Hepatocyte (in vitro differentiated cells): ENCODE results near the gene SLC6A11. TPM values are rescaled to one million over a fixed set of nuclear protein-coding genes. Genes with fewer than 3 reads are reported as not detected.

Source experiments
- DNase-seq: peaks from one replicate; pipeline ENCODE4 v3.0.0-alpha.2; 2016; ENCODE audit warnings: low spot score
- H2AFZ ChIP-seq: fragments of 200-600 bp; sonication (generic); 2 replicates; pipeline ENCODE4 v1.6.0; 2016; ENCODE audit warnings: antibody characterized with exemption, mild to moderate bottlenecking
- H3K27ac ChIP-seq: fragments of 200-600 bp; sonication (generic); 2 replicates; pipeline ENCODE4 v1.5.1; 2016; ENCODE audit warnings: mild to moderate bottlenecking
- H3K27me3 ChIP-seq: fragments of 200-600 bp; sonication (generic); 2 replicates; pipeline ENCODE4 v1.6.1; 2016
- H3K36me3 ChIP-seq: fragments of 200-600 bp; sonication (generic); replicated peaks from 2 replicates; pipeline ENCODE4 v1.5.1; 2016; ENCODE audit warnings: low read depth; ENCODE audit not compliant: insufficient read depth
- H3K4me1 ChIP-seq: fragments of 200-600 bp; sonication (generic); 2 replicates; pipeline ENCODE4 v1.5.1; 2016; ENCODE audit warnings: mild to moderate bottlenecking, moderate library complexity; ENCODE audit not compliant: insufficient read depth
- H3K4me2 ChIP-seq: fragments of 200-600 bp; sonication (generic); 2 replicates; pipeline ENCODE4 v1.6.0; 2016
- H3K4me3 ChIP-seq: fragments of 200-600 bp; sonication (generic); 2 replicates; pipeline ENCODE4 v1.5.1; 2016; ENCODE audit warnings: mild to moderate bottlenecking
- H3K79me2 ChIP-seq: fragments of 200-600 bp; sonication (generic); 2 replicates; pipeline ENCODE4 v1.6.0; 2017; ENCODE audit warnings: mild to moderate bottlenecking
- H3K9me2 ChIP-seq: fragments of 200-600 bp; sonication (generic); replicated peaks from 2 replicates; pipeline ENCODE4 v1.6.0; 2017; ENCODE audit warnings: mild to moderate bottlenecking; ENCODE audit not compliant: insufficient read depth
- H3K9me3 ChIP-seq: fragments of 200-600 bp; sonication (generic); 2 replicates; pipeline ENCODE4 v1.5.1; 2016; ENCODE audit warnings: low read depth, mild to moderate bottlenecking
- H4K20me1 ChIP-seq: fragments of 200-600 bp; sonication (generic); 2 replicates; pipeline ENCODE4 v1.6.0; 2016; ENCODE audit warnings: mild to moderate bottlenecking; ENCODE audit not compliant: insufficient read depth, poor library complexity, severe bottlenecking
- EZH2 ChIP-seq: fragments of 200-600 bp; sonication (generic); IDR thresholded peaks from 2 replicates; pipeline ENCODE4 v1.6.1; 2016; ENCODE audit warnings: antibody characterized with exemption, mild to moderate bottlenecking, borderline replicate concordance
- EZH2phosphoT487 ChIP-seq: fragments of 200-600 bp; sonication (generic); IDR thresholded peaks from one replicate; pipeline ENCODE4 v1.6.1; 2018; ENCODE audit warnings: antibody characterized with exemption, mild to moderate bottlenecking, low read depth, moderate library complexity; ENCODE audit not compliant: unreplicated experiment, severe bottlenecking
- WGBS: methylation state at CpG from one replicate; pipeline ENCODE4 v1.1.6; 2016; ENCODE audit warnings: low lambda C conversion rate; ENCODE audit errors: missing lambda C conversion rate; 5-methylcytosine and 5-hydroxymethylcytosine counted together
- polyA plus RNA-seq: library from polyadenylated mRNA; unstranded; fragments of >200 nt; fragmentation: Nextera tagmentation; extraction: Ambion mirVana; gene quantifications from 2 replicates; pipeline ENCODE4 v1.2.1, GENCODE V29; 2016
- total RNA-seq: library from RNA; depleted of rRNA; stranded (reverse); fragments of >200 nt; gene quantifications from 2 replicates; pipeline ENCODE4 v1.2.3, GENCODE V29; 2014
- TF ChIP-seq, protein P1 (sequence below): fragments of 200-600 bp; sonication (generic); IDR thresholded peaks from 2 replicates; pipeline ENCODE4 v1.5.1; 2016; ENCODE audit warnings: antibody characterized with exemption, mild to moderate bottlenecking; ENCODE audit not compliant: poor library complexity

Gene SLC6A11
- total and polyA plus RNA-seq, 2 experiments from 2014 or later: 1.5 to 1.7 TPM

- TF ChIP-seq, protein P1, sequence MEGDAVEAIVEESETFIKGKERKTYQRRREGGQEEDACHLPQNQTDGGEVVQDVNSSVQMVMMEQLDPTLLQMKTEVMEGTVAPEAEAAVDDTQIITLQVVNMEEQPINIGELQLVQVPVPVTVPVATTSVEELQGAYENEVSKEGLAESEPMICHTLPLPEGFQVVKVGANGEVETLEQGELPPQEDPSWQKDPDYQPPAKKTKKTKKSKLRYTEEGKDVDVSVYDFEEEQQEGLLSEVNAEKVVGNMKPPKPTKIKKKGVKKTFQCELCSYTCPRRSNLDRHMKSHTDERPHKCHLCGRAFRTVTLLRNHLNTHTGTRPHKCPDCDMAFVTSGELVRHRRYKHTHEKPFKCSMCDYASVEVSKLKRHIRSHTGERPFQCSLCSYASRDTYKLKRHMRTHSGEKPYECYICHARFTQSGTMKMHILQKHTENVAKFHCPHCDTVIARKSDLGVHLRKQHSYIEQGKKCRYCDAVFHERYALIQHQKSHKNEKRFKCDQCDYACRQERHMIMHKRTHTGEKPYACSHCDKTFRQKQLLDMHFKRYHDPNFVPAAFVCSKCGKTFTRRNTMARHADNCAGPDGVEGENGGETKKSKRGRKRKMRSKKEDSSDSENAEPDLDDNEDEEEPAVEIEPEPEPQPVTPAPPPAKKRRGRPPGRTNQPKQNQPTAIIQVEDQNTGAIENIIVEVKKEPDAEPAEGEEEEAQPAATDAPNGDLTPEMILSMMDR: no peak
- TF ChIP-seq EZH2phosphoT487 (no peak), EZH2 (no peak)
- Histone ChIP-seq H3K4me1 (no peaks in the 10 kb centered on the region), H2AFZ (no peak overlapping the region), H3K36me3 (no peaks in the 10 kb centered on the region), H3K27ac (no peak overlapping the region), H3K9me3 (no peaks in the 10 kb centered on the region), H4K20me1 (no peaks in the 10 kb centered on the region), H3K9me2 (no peaks in the 10 kb centered on the region), H3K27me3 (peaks cover 5% of the 10 kb centered on the region), H3K4me2 (no peak overlapping the region), H3K4me3 (no peak overlapping the region), H3K79me2 (no peaks in the 10 kb centered on the region)
- 80% methylated on average over 2 of the region's 2 CpGs for WGBS
- DNase-seq: no peak
These were observed 20.6 kb downstream of the SLC6A11 start for GRCh38 chr3:10836676-10837075.

GRCh38 chr3:10837849-10838248, 21.8 kb downstream of the SLC6A11 start:
- no peak for DNase-seq
- Histone ChIP-seq H3K4me2 (no peak overlapping the region), H3K27me3 (peaks cover 5% of the 10 kb centered on the region), H3K4me3 (no peak overlapping the region), H4K20me1 (no peaks in the 10 kb centered on the region), H3K79me2 (no peaks in the 10 kb centered on the region), H3K9me3 (no peaks in the 10 kb centered on the region), H3K27ac (no peak overlapping the region), H3K36me3 (no peaks in the 10 kb centered on the region), H3K9me2 (no peaks in the 10 kb centered on the region), H2AFZ (no peak overlapping the region), H3K4me1 (no peaks in the 10 kb centered on the region)
- 86% methylated on average over 8 of the region's 8 CpGs for WGBS
- TF ChIP-seq, protein P1: no peak
- no peak for TF ChIP-seq EZH2phosphoT487

DNA sequence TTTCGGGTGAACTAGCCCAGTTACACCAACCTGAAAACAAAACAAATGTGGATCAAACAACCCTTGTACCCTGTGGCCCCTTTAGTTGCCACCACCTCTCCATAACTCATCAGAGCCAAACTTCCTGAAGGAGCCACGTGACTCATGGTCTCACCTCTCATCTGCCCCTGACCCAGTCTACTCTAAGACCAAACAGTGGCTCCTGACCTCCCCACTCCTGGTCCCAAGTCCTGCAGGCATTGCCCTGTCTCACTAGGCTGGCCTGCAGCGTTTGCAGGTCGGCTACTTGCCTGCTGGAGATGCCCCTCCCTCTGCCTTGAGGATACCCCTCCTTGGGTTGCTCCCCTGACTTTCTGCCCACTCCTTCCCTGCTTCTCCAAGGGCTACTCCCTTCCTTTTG, 23.1 kb downstream of the SLC6A11 start:
- no peak overlapping the region for H2AFZ ChIP-seq
- peaks cover 5% of the 10 kb centered on the region for H3K27me3 ChIP-seq
- no peak overlapping the region for H3K4me2 ChIP-seq
- no peaks in the 10 kb centered on the region for H3K9me2 ChIP-seq
- no peaks in the 10 kb centered on the region for H3K9me3 ChIP-seq
- no peak overlapping the region for H3K27ac ChIP-seq
- H3K4me1 ChIP-seq: no peaks in the 10 kb centered on the region
- WGBS: 77% methylated on average over 4 of the region's 4 CpGs
- no peaks in the 10 kb centered on the region for H3K36me3 ChIP-seq
- no peaks in the 10 kb centered on the region for H4K20me1 ChIP-seq
- no peak overlapping the region for H3K4me3 ChIP-seq
- DNase-seq: no peak
- no peaks in the 10 kb centered on the region for H3K79me2 ChIP-seq
- TF ChIP-seq EZH2 (no peak), EZH2phosphoT487 (no peak)
- TF ChIP-seq, protein P1: no peak

DNA sequence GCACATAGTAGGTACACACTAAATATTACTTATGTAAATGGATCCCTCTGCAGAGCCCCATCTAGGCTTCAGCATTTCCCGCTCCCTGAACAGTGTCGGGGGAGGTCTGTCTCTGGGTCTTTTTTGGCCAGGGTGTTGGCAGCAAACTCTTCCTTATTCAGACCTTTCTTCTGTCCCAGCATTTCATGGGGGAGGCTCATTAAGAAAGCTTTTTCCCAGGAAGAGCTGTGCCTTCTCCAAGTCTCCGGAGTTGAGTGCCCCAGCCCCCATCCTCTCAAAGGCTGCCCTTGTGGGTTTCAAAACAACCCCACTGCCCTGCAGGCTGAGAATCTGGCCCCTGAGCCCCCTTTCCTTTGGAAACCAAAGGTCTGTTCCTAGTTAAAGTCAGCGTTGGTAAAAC, 25.1 kb downstream of the SLC6A11 start:
- TF ChIP-seq, protein P1: no peak
- TF ChIP-seq EZH2 (no peak), EZH2phosphoT487 (no peak)

More for the DNA sequence above, 25.1 kb downstream of the SLC6A11 start:
- 78% methylated on average over 4 of the region's 4 CpGs for WGBS
- no peaks in the 10 kb centered on the region for H3K4me1 ChIP-seq
- H3K27ac ChIP-seq: no peak overlapping the region
- no peak overlapping the region for H2AFZ ChIP-seq
- no peak for DNase-seq
- no peaks in the 10 kb centered on the region for H3K79me2 ChIP-seq
- H3K9me2 ChIP-seq: no peaks in the 10 kb centered on the region
- H3K27me3 ChIP-seq: peaks cover 5% of the 10 kb centered on the region
- no peaks in the 10 kb centered on the region for H3K9me3 ChIP-seq
- H3K4me3 ChIP-seq: no peak overlapping the region
- no peaks in the 10 kb centered on the region for H4K20me1 ChIP-seq
- H3K4me2 ChIP-seq: no peak overlapping the region
- no peaks in the 10 kb centered on the region for H3K36me3 ChIP-seq
